ENCODE data around the gene BDP1. TPM values are rescaled to one million over a fixed set of nuclear protein-coding genes. Genes with fewer than 3 reads are reported as not detected.
"Not testable (repeated sequence)": the region's sequence is repeated elsewhere in the genome, so short reads cannot be mapped to it uniquely, and the experiment has no call there.

The BDP1 gene
- total RNA-seq, 4 donors from 2014 or later = 41.8 to 75.3 (median 52.9) TPM

DNA sequence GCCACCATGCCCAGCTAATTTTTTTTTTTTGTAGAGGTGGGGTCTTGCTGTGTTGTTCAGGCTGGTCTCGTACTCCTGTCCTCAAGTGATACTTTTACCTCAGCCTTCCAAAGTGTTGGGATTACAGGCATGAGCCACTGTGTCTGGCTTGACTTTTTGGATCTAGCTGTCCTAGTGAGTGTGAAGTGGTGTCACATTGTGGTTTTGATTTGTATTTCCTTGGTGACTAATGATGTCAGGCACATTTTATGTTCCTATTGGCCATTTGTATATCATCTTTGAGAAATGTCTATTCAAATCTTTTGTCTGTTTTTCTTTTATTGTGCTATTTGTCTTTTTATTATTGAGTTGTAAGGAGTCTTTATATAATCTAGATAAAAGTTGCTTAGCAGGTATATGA lies 78.2 kb downstream of the BDP1 start:
- WGBS, 2 donors = 95 to 100% methylated on average over 1 of the region's 1 CpG
- intact Hi-C loops (cut with DNase I) = no loop called here
- Histone ChIP-seq H3K27me3 (no peaks in the 10 kb centered on the region), H3K27ac (no peak overlapping the region), H3K36me3 (peaks cover 0 to 8% of the 10 kb centered on the region in 2 donors), H3K9me3 (no peaks in the 10 kb centered on the region), H3K4me3 (replicated peaks in 1 of 3) (no peak overlapping the region), H3K4me1 (no peaks in the 10 kb centered on the region)
- DNase-seq = no peak
- TF ChIP-seq, protein P1, sequence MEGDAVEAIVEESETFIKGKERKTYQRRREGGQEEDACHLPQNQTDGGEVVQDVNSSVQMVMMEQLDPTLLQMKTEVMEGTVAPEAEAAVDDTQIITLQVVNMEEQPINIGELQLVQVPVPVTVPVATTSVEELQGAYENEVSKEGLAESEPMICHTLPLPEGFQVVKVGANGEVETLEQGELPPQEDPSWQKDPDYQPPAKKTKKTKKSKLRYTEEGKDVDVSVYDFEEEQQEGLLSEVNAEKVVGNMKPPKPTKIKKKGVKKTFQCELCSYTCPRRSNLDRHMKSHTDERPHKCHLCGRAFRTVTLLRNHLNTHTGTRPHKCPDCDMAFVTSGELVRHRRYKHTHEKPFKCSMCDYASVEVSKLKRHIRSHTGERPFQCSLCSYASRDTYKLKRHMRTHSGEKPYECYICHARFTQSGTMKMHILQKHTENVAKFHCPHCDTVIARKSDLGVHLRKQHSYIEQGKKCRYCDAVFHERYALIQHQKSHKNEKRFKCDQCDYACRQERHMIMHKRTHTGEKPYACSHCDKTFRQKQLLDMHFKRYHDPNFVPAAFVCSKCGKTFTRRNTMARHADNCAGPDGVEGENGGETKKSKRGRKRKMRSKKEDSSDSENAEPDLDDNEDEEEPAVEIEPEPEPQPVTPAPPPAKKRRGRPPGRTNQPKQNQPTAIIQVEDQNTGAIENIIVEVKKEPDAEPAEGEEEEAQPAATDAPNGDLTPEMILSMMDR (IDR thresholded peaks at IDR 0.05) = no peak
- TF ChIP-seq POLR2A (IDR thresholded peaks at IDR 0.05) = no peak

DNA sequence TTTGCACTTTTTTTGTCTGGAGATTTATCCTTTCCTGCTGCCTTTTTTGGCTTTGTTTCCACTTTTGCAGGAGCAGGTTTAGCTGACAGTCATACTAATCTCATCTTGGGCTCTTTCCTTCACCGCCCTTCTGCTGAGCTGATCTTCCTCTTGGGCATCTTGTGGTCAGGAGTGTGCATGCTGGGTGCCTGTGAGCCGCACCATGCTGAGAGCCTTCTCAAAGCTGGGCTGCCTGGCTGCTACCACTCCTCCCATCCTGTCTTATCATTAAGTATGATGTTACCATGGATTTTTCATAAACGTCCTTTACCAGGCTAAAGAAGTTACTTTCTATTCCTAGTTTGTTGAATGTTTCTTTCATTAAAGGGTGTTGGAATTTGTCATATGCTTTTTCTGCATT lies 82.2 kb downstream of the BDP1 start:
- H3K9me3 ChIP-seq = no peaks in the 10 kb centered on the region
- WGBS, 2 donors = 92 to 93% methylated on average over 3 of the region's 3 CpGs
- H3K4me3 ChIP-seq (replicated peaks in 1 of 3) = no peak overlapping the region
- no peak overlapping the region for H3K27ac ChIP-seq
- H3K27me3 ChIP-seq = no peaks in the 10 kb centered on the region
- intact Hi-C loops (cut with DNase I) = no loop called here
- H3K4me1 ChIP-seq = no peaks in the 10 kb centered on the region
- TF ChIP-seq, protein P1 (IDR thresholded peaks at IDR 0.05) = no peak
- TF ChIP-seq POLR2A (IDR thresholded peaks at IDR 0.05) = no peak
- no peak for DNase-seq
- H3K36me3 ChIP-seq = peaks cover 6 to 18% of the 10 kb centered on the region in 2 donors

DNA sequence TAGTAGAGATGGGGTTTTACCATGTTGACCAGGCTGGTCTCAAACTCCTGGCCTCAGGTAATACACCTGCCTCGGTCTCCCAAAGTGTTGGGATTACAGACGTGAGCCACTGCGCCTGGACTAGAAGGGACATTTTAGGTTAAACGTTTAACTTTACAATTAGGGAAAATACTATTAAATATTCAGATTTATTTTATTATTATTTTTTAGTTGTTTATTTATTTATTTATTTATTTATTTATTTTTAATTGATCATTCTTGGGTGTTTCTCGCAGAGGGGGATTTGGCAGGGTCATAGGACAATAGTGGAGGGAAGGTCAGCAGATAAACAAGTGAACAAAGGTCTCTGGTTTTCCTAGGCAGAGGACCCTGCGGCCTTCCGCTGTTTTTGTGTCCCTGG lies 95.4 kb downstream of the BDP1 start:
- WGBS, 2 donors = 97% methylated on average over 7 of the region's 7 CpGs
- H3K9me3 ChIP-seq; H3K4me1 ChIP-seq; H3K27me3 ChIP-seq; DNase-seq; intact Hi-C loops (cut with DNase I); H3K27ac ChIP-seq; H3K4me3 ChIP-seq (replicated peaks in 1 of 3): not testable (repeated sequence)
- peaks cover 30 to 35% of the 10 kb centered on the region in 2 donors for H3K36me3 ChIP-seq

GRCh38 chr5:71551582-71551981 lies 96.1 kb downstream of the BDP1 start:
- H3K27ac ChIP-seq; DNase-seq; H3K9me3 ChIP-seq; H3K27me3 ChIP-seq; H3K4me1 ChIP-seq; H3K4me3 ChIP-seq (replicated peaks in 1 of 3); intact Hi-C loops (cut with DNase I): not testable (repeated sequence)
- 97 to 98% methylated on average over 8 to 14 of the region's 27 CpGs for WGBS, 2 donors
- H3K36me3 ChIP-seq = peaks cover 29 to 31% of the 10 kb centered on the region in 2 donors

DNA sequence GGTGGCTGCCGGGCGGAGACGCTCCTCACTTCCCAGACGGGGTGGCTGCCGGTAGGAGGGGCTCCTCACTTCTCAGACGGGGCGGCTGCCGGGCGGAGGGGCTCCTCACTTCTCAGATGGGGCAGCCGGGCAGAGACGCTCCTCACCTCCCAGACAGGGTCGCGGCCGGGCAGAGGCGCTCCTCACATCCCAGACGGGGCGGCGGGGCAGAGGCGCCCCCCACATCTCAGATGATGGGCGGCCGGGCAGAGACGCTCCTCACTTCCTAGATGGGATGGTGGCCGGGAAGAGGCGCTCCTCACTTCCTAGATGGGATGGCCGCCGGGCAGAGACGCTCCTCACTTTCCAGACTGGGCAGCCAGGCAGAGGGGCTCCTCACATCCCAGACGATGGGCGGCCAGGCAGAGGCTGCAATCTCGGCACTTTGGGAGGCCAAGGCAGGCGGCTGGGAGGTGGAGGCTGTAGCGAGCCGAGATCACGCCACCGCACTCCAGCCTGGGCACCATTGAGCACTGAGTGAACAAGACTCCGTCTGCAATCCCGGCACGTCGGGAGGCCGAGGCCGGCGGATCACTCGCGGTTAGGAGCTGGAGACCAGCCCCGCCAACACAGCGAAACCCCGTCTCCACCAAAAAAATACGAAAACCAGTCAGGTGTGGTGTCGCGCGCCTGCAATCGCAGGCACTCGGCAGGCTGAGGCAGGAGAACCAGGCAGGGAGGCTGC lies 96.7 kb downstream of the BDP1 start:
- intact Hi-C loops (cut with DNase I) = not testable (repeated sequence)
- H3K36me3 ChIP-seq = peaks cover 25 to 34% of the 10 kb centered on the region in 2 donors

DNA sequence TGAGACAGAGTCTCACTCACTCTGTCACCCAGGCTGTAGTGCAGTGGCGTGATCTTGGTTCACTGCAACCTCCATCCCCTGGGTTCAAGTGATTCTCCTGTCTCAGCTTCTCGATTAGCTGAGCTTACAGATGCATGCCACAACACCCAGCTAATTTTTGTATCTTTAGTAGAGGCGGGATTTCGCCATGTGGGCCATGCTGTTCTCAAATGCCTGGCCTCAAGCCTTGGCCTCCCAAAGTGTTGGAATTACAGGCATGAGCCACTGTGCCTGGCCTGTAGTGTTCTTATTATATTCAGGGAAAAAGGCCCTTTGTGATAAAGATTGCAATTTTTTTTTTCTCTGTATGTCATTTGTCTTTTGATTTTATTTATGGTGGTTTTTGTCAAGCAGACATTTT lies 107.7 kb downstream of the BDP1 start:
- Histone ChIP-seq H3K4me3 (replicated peaks in 1 of 3) (no peak overlapping the region), H3K27me3 (no peaks in the 10 kb centered on the region), H3K4me1 (no peaks in the 10 kb centered on the region), H3K36me3 (peaks cover 31 to 39% of the 10 kb centered on the region in 2 donors), H3K9me3 (no peaks in the 10 kb centered on the region), H3K27ac (no peak overlapping the region)
- DNase-seq = no peak
- intact Hi-C loops (cut with DNase I) = no loop called here
- no peak for TF ChIP-seq POLR2A (IDR thresholded peaks at IDR 0.05)
- TF ChIP-seq, protein P1 (IDR thresholded peaks at IDR 0.05) = no peak
- 86 to 89% methylated on average over 4 of the region's 4 CpGs for WGBS, 2 donors

More for the DNA sequence above, 96.7 kb downstream of the BDP1 start:
- not testable (repeated sequence) for H3K9me3 ChIP-seq; DNase-seq; H3K4me1 ChIP-seq; H3K4me3 ChIP-seq (replicated peaks in 1 of 3); H3K27me3 ChIP-seq; H3K27ac ChIP-seq
- WGBS, 2 donors = 98% methylated on average over 22 to 27 of the region's 53 CpGs
